IMR-90 (cell line): Measurements from ENCODE around the gene TSNAXIP1. TPM values are rescaled to one million over a fixed set of nuclear protein-coding genes. Genes with fewer than 3 reads are reported as not detected.

Experiments used
- ATAC-seq: fragments of 200-7000 bp; cut with Tn5 transposase; 2 replicates; pipeline ENCODE4 v1.9.1; 2020; ENCODE audit warnings: low read depth, mild to moderate bottlenecking, moderate library complexity
- BruUV-seq: library from RNA; stranded (reverse); fragments of 400-500 nt; replicated peaks from 2 replicates; lab custom pipeline; 2021; lab: Mats Ljungman, UMichigan
- CTCF ChIA-PET: fragments of 300-600 bp; formaldehyde crosslinking; extraction: SDS; loops from one replicate; lab custom pipeline; 2021; ENCODE audit warnings: antibody characterized with exemption; lab: Yijun Ruan, JAX
- POLR2A ChIA-PET: fragments of 300-600 bp; sonication (Branson Sonifier 250); formaldehyde crosslinking; loops from one replicate; lab custom pipeline; 2022; ENCODE audit warnings: antibody characterized with exemption; ENCODE audit not compliant: unreplicated experiment; lab: Charles Lee
- DNase-seq: peaks from one replicate; pipeline ENCODE4 v3.0.0; 2013
- H2AFZ ChIP-seq: replicated peaks from 2 replicates; pipeline ENCODE3; 2013; ENCODE audit warnings: low read length, mild to moderate bottlenecking; ENCODE audit not compliant: poor library complexity
- H2AK5ac ChIP-seq: 2 replicates; pipeline ENCODE4 v1.6.1; 2013; ENCODE audit warnings: low read depth, low read length, inconsistent platforms
- H2AK9ac ChIP-seq: replicated peaks from 2 replicates; pipeline ENCODE3; 2013; ENCODE audit warnings: mild to moderate bottlenecking, low read depth, low read length, moderate library complexity; ENCODE audit not compliant: poor library complexity
- H2BK120ac ChIP-seq: 2 replicates; pipeline ENCODE4 v1.6.1; 2013; ENCODE audit warnings: low read depth, low read length, inconsistent platforms
- H2BK15ac ChIP-seq: 3 replicates; pipeline ENCODE4 v1.6.1; 2013; ENCODE audit warnings: low read depth, low read length, inconsistent platforms
- H2BK20ac ChIP-seq: 2 replicates; pipeline ENCODE4 v1.6.1; 2013; ENCODE audit warnings: low read depth, mild to moderate bottlenecking, inconsistent platforms, low read length, moderate library complexity
- H2BK5ac ChIP-seq: 2 replicates; pipeline ENCODE4 v1.6.1; 2013; ENCODE audit warnings: mild to moderate bottlenecking, low read depth, low read length, inconsistent platforms; ENCODE audit not compliant: poor library complexity, severe bottlenecking
- H3K14ac ChIP-seq: replicated peaks from 2 replicates; pipeline ENCODE4 v1.6.1; 2013; ENCODE audit warnings: low read depth, low read length, inconsistent platforms
- H3K18ac ChIP-seq: 2 replicates; pipeline ENCODE4 v1.6.1; 2013; ENCODE audit warnings: low read depth, low read length, control low read depth
- H3K23ac ChIP-seq: 2 replicates; pipeline ENCODE4 v1.6.1; 2013; ENCODE audit warnings: low read depth, low read length, inconsistent platforms
- H3K27ac ChIP-seq: 2 replicates; pipeline ENCODE4 v1.5.1; 2013; ENCODE audit warnings: mild to moderate bottlenecking, control low read depth, low read length; ENCODE audit not compliant: insufficient read depth
- H3K27me3 ChIP-seq: 2 replicates; pipeline ENCODE4 v1.6.1; 2013; ENCODE audit warnings: low read length; ENCODE audit not compliant: control insufficient read depth, insufficient read depth
- H3K36me3 ChIP-seq: 2 replicates; pipeline ENCODE4 v1.6.1; 2013; ENCODE audit warnings: low read length, mixed read lengths; ENCODE audit not compliant: control insufficient read depth, insufficient read depth
- H3K4ac ChIP-seq: 2 replicates; pipeline ENCODE4 v1.6.1; 2013; ENCODE audit warnings: low read depth, low read length, inconsistent platforms
- H3K4me1 ChIP-seq: 2 replicates; pipeline ENCODE4 v1.6.1; 2013; ENCODE audit warnings: low read length, mixed read lengths; ENCODE audit not compliant: control insufficient read depth, insufficient read depth
- H3K4me2 ChIP-seq: 2 replicates; pipeline ENCODE4 v1.6.1; 2013; ENCODE audit warnings: low read depth, mild to moderate bottlenecking, control low read depth, low read length, moderate library complexity
- H3K4me3 ChIP-seq: 2 replicates; pipeline ENCODE4 v1.5.1; 2013; ENCODE audit warnings: low read depth, mild to moderate bottlenecking, control low read depth, low read length, moderate library complexity; ENCODE audit not compliant: insufficient read depth
- H3K56ac ChIP-seq: 2 replicates; pipeline ENCODE4 v1.6.1; 2013; ENCODE audit warnings: low read length, inconsistent platforms; ENCODE audit not compliant: insufficient read depth; ENCODE audit errors: extremely low read depth
- H3K79me1 ChIP-seq, 2 experiments: 2 replicates each; pipeline ENCODE4 v1.6.1; 2013; ENCODE audit warnings: low read length in 2 of 2, inconsistent platforms in 1 of 2, low read depth in 1 of 2
- H3K9ac ChIP-seq: 2 replicates; pipeline ENCODE4 v1.6.1; 2013; ENCODE audit warnings: low read depth, low read length, control low read depth
- H3K9me1 ChIP-seq: 2 replicates; pipeline ENCODE4 v1.6.1; 2013; ENCODE audit warnings: low read length, inconsistent platforms; ENCODE audit not compliant: insufficient read depth
- H3K9me3 ChIP-seq: 2 replicates; pipeline ENCODE4 v1.6.1; 2013; ENCODE audit warnings: low read length; ENCODE audit not compliant: control insufficient read depth, insufficient read depth
- H4K20me1 ChIP-seq: 2 replicates; pipeline ENCODE4 v1.6.1; 2013; ENCODE audit warnings: low read length, inconsistent platforms; ENCODE audit not compliant: insufficient read depth
- H4K5ac ChIP-seq: 2 replicates; pipeline ENCODE4 v1.6.1; 2013; ENCODE audit warnings: mild to moderate bottlenecking, low read depth, low read length, control low read depth
- H4K8ac ChIP-seq, 2 experiments: 2 replicates each; pipeline ENCODE4 v1.6.1; 2013; ENCODE audit warnings: low read depth in 2 of 2, low read length in 2 of 2, control low read depth in 1 of 2, inconsistent platforms in 1 of 2
- H4K91ac ChIP-seq: 2 replicates; pipeline ENCODE4 v1.6.1; 2013; ENCODE audit warnings: low read depth, low read length, inconsistent platforms; ENCODE audit not compliant: insufficient read depth
- CTCF ChIP-seq: conservative IDR thresholded peaks from 2 replicates; pipeline ENCODE4 v1.5.1; 2012; ENCODE audit warnings: mild to moderate bottlenecking, low read depth, low read length, improper control_type of control experiment
- ELK1 ChIP-seq: fragments of 150-350 bp; IDR thresholded peaks from 2 replicates; pipeline ENCODE4 v1.6.1; 2016; ENCODE audit warnings: low read depth, mild to moderate bottlenecking, low read length, moderate library complexity, borderline replicate concordance
- FOS ChIP-seq: fragments of 150-350 bp; IDR thresholded peaks from 2 replicates; pipeline ENCODE4 v1.6.1; 2016; ENCODE audit warnings: low read depth, low read length
- MAZ ChIP-seq: IDR thresholded peaks from 2 replicates; pipeline ENCODE4 v1.6.1; 2012; ENCODE audit warnings: low read depth, mild to moderate bottlenecking, low read length, improper control_type of control experiment, moderate library complexity, borderline replicate concordance
- MXI1 ChIP-seq: IDR thresholded peaks from 2 replicates; pipeline ENCODE4 v1.6.1; 2012; ENCODE audit warnings: low read depth, mild to moderate bottlenecking, low read length, moderate library complexity, borderline replicate concordance
- NFE2L2 ChIP-seq: fragments of 150-350 bp; IDR thresholded peaks from 2 replicates; pipeline ENCODE4 v1.6.1; 2016; ENCODE audit warnings: low read depth, mild to moderate bottlenecking, low read length
- POLR2A ChIP-seq: IDR thresholded peaks from 2 replicates; pipeline ENCODE4 v1.6.1; 2012; ENCODE audit warnings: mild to moderate bottlenecking, low read depth, low read length
- RAD21 ChIP-seq: IDR thresholded peaks from 2 replicates; pipeline ENCODE4 v1.6.1; 2012; ENCODE audit warnings: low read length, improper control_type of control experiment
- SMC3 ChIP-seq: fragments of 150-350 bp; IDR thresholded peaks from 2 replicates; pipeline ENCODE4 v1.6.1; 2016; ENCODE audit warnings: low read depth, mild to moderate bottlenecking, antibody characterized with exemption, low read length, moderate library complexity
- WGBS, 2 experiments: methylation state at CpG; one replicate each; pipeline versions ENCODE4 v1.1.5 to v1.1.7; 2013; ENCODE audit warnings: missing lambda C conversion rate in 2 of 2; ENCODE audit not compliant: insufficient read length in 1 of 2; ENCODE audit errors: extremely low coverage in 2 of 2; 5-methylcytosine and 5-hydroxymethylcytosine counted together
- dilution Hi-C: fragments of 300-500 bp; cut with HindIII; formaldehyde crosslinking; loops from one replicate; pipeline ENCODE4 v1.14.3; 2018; ENCODE audit warnings: low sequenced_read_pairs; ENCODE audit not compliant: unreplicated experiment
- in situ Hi-C: fragments of 300-500 bp; cut with MboI; formaldehyde crosslinking; loops from 3 replicates; pipeline ENCODE4 v1.14.3; 2019; ENCODE audit warnings: low sequenced_read_pairs, inconsistent platforms, mixed read lengths
- intact Hi-C: fragments of 100-400 bp; cut with micrococcal nuclease; formaldehyde crosslinking; loops from 2 replicates; pipeline ENCODE4 v1.10.0; 2022
- polyA plus RNA-seq, 3 experiments: library from polyadenylated mRNA; depleted of rRNA; stranded (reverse); fragments of >200 nt; gene quantifications; 2 replicates each; pipeline ENCODE4 v1.2.3, GENCODE V29; 2012; ENCODE audit warnings: low replicate concordance in 1 of 3
- total RNA-seq: library from RNA; depleted of rRNA; stranded (reverse); fragments of >200 nt; gene quantifications from 2 replicates; pipeline ENCODE4 v1.2.3, GENCODE V29; 2012
- TF ChIP-seq, protein P1 (sequence below): fragments of 150-350 bp; IDR thresholded peaks from 2 replicates; pipeline ENCODE4 v1.6.1; 2017; ENCODE audit warnings: mild to moderate bottlenecking, antibody characterized with exemption, low read length, low read depth

TSNAXIP1 gene
- total and polyA plus RNA-seq, 2 of the 4 experiments (the other 2 are of a cell fraction) = 0.72 to 1.4 TPM

DNA sequence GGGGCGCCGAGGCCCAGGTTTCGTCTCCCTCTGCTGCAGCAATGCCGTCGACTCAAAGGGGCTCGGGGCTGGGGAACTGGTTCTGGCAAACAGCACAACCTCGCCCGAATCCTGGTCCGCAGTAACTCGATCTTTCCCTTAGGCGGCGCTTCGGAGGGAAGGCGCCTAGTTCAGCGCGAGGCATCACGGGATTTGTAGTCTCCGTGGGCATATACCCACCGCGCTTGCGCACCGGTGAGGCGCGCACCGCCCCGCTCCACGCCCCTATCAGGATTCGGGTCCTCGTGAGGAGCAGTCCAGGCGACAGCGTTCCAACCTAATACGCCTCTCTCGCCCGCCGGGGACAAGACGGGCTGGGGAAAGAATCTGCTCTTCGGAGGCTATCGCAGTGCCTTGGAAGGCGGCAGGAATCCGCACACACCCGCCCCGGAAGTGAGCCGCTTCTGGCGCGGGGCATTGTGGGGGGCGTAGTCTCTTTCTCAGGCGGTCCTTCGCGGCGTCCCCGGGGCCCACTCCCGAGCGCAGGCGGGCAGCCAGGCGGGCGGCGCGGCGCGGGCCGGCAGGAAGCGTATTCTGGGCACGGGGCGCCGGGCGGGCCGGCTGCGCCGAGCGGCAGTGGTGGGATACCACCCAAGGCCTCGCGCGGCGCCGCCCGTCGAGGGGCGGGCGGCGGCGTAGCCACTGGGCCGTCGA lies 35.3 kb downstream of the TSNAXIP1 start, which contains the start of gene THAP11:
Gene THAP11 (plus strand): TSS at position 505 of the 693 bp plus-strand sequence. CDS start 235 bp downstream, outside the sequence.
- H4K20me1 ChIP-seq = peaks cover 13% of the 10 kb centered on the region
- 1% methylated on average over 58 of the region's 83 CpGs; no CpG with 5 or more reads in 1 of the 2 experiments for WGBS, 2 experiments
- in situ Hi-C loops (no loop called here), dilution Hi-C loops (no loop called here), intact Hi-C loops (loop anchor here (1.0 to 2.0 kb wide), 2 partner anchors 25 to 86 kb away; no protein-coding TSS in a partner anchor)
- peak within 1 kb of the TSS; percentile 100 for H4K91ac ChIP-seq
- H4K5ac ChIP-seq = peak within 1 kb of the TSS; percentile 87
- POLR2A ChIA-PET = no interaction called here
- CTCF ChIA-PET = no interaction called here
- H3K36me3 ChIP-seq = no peaks in the 10 kb centered on the region
- ATAC-seq (peak; percentile 67), DNase-seq (peak; percentile 92)
- BruUV-seq = no TSS peak
- H3K4me3 ChIP-seq = peak within 1 kb of the TSS; percentile 69
- peak within 1 kb of the TSS; percentile 100 for H2BK15ac ChIP-seq
- peak; percentile 42; the same call in 1 of the 2 replicates for TF ChIP-seq MAZ
- no peak for TF ChIP-seq FOS
- no peak for TF ChIP-seq ELK1
- TF ChIP-seq SMC3 = peak; percentile 34
- TF ChIP-seq CTCF = peak; percentile 96
- TF ChIP-seq MXI1 = no peak; the same call in 1 of the 2 replicates
- no peak for TF ChIP-seq NFE2L2
- peak; percentile 50 for TF ChIP-seq RAD21
- peak; percentile 52; the same call in 1 of the 2 replicates for TF ChIP-seq POLR2A
- TF ChIP-seq, protein P1, sequence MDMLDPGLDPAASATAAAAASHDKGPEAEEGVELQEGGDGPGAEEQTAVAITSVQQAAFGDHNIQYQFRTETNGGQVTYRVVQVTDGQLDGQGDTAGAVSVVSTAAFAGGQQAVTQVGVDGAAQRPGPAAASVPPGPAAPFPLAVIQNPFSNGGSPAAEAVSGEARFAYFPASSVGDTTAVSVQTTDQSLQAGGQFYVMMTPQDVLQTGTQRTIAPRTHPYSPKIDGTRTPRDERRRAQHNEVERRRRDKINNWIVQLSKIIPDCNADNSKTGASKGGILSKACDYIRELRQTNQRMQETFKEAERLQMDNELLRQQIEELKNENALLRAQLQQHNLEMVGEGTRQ = peak; percentile 46; the same call in 1 of the 2 replicates
- H2AK5ac ChIP-seq = peak within 1 kb of the TSS; percentile 92
- H4K8ac ChIP-seq = peak within 1 kb of the TSS; percentile 80 to 100
- H3K23ac ChIP-seq = peak within 1 kb of the TSS; percentile 100
- peak within 1 kb of the TSS; percentile 99 for H3K56ac ChIP-seq
- peaks cover 24 to 43% of the 10 kb centered on the region in 2 experiments for H3K79me1 ChIP-seq
- H3K9me1 ChIP-seq = peaks cover 21% of the 10 kb centered on the region
- H3K27ac ChIP-seq = peak within 1 kb of the TSS; percentile 91
- peak within 1 kb of the TSS; percentile 100 for H3K4ac ChIP-seq
- H3K14ac ChIP-seq = peak within 1 kb of the TSS; percentile 100
- peak within 1 kb of the TSS; percentile 93 for H3K18ac ChIP-seq
- H2BK20ac ChIP-seq = peak within 1 kb of the TSS; percentile 100
- peaks cover 13% of the 10 kb centered on the region for H3K4me1 ChIP-seq
- H3K9me3 ChIP-seq = no peaks in the 10 kb centered on the region
- H3K9ac ChIP-seq = peak within 1 kb of the TSS; percentile 88
- H2BK5ac ChIP-seq = peak within 1 kb of the TSS; percentile 96
- peak within 1 kb of the TSS; percentile 100 for H2AFZ ChIP-seq
- no peaks in the 10 kb centered on the region for H3K27me3 ChIP-seq
- H2BK120ac ChIP-seq = peak within 1 kb of the TSS; percentile 99
- H3K4me2 ChIP-seq = peak within 1 kb of the TSS; percentile 90
- peak within 1 kb of the TSS; percentile 99 for H2AK9ac ChIP-seq
